ENCODE data around the gene ORM1.

Gene ORM1

DNA sequence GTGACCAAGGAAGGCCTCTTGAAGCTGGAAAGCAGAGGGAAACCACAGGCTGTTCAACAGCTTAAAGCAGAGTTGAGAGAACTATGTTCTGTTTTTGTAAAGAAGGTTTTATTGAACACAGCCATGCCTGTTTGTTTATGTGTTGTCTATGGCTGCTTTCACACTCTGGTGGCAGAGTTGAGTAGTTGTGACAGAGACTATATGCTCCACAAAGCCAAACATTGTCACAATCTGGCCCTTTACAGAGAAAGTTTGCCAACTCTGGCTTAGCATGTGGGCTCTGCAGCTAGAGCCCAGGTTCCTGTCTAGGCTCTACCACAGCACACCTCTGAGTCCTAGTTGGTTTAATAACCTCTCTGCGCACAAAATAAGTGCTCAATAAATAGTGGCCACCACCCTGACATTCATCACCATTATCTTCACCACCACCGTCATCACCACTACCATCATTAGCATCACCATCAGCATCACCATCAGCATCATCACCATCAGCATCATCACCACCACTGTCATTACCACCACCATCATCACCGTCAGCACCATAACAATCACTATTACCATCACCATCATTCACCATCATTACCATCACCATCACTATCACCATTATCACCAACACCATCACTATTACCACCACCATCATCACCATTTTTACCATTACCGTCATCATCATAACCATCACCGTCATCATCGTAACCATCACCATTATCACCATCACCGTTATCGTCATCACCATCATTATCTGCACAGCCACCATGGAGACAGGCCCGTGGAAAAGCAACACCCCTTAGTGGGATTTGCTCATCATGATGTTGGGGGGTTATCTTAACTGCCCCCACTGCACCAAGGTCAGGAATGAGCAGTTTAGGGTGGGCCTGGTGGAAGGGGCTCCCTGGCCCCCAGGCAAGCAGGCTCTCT lies 46.6 kb downstream of the ORM1 start:
- DNase-seq = no peak

DNA sequence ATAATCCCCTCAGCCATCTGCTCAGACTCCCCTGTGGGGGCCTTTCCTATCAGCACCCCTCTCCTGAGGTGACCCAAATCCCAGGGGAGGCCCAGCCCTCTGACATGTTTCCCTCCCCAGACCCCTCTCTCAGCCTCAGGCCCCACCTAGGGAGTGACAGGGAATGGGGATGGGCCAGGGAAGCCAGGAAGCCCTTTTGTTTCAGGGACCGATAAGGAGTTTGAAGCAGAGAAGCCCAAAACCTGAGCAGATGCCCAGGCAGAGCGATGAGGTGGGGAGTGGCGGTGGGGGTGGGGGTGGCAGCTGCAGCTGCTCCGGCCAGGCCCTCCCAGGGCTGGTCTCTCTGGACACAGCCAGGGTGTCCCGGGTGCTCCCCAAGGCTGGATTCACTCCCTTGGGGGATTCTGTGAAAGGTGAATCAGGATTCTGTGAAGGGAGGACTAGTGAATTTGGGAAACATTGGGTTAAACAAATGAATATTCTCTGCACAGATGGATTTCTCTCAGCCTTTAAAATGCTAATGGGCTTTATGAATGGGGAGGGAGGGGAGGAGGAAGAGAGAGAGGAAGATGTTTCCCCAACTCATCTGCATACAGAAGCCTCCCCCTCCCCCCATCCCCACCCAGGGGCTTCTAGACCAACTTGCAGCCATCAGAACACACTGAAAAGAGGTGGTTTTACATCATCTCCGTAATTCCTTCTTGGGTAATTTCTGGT lies 47.5 kb downstream of the ORM1 start:
- no peak for DNase-seq

DNA sequence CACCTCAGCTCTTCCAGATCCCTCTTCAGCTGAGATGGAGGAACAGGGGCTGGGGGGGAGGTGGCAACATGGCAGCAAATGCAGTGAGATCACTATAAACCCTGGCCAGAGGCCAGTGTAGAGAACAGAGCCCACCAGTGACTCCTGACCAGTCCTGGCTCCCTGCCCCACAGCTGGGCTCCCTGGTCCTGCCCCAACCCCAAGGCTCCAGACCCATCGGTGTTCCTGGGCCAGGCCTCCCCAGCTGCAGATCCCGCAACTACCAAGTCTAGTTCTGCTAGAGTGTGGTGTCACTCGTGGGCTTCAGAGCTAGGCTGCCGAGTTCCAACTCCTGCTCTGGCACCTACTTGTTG lies 48.0 kb downstream of the ORM1 start:
- DNase-seq = no peak

- DNase-seq = no peak
Observed at GRCh38 chr9:114371343-114371944, 48.5 kb downstream of the ORM1 start.

DNA sequence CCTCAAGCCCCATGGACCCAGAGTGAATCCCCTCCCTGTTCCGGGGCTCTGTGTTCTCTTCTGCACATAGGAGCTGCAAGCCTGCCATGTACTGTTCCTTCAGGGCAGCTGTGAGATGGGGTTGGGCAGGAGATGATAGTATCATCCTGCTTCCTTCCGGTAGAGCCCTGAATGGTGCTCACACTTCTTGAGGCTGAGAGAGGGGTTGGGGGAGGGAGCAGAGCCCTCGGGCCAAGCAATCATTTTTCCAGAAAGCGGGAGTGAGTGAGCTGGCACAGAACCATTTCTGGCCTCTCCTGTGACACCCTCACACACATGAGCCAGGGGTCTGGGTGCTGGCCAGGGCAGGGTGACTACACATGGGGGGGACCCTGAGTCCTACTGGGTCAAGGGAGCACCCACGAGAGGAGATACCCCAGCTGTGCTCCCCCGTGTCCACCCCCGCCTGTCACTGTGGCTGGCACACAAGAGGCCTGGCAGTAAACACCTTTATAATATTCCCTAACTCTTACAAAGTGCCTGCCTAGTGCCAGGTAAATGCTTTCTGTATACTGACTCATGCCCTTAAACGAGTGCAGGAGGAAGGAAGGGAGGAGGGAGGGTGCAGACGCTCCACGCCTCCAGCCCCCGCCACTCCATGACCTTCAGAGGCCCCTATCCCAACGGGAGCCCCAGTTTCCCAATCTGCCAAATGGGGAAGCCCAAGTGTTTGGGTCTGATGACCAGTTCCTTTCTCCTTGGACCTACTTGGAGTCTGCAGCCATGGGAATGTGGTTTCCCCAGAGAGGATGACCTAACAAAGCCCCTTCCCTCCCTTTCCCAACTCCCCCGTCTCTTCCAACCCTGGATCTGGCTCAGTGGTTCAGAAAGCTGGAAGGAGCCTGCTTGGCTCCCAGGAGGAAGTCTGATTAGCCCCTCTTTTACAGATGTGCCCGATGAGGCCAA lies 49.3 kb downstream of the ORM1 start:
- no peak for DNase-seq

GRCh38 chr9:114372921-114373448 lies 50.1 kb downstream of the ORM1 start:
- DNase-seq = peak; percentile 62

GRCh38 chr9:114373960-114374730 lies 51.2 kb downstream of the ORM1 start:
- DNase-seq = no peak

- no peak for DNase-seq
Observed at GRCh38 chr9:114374936-114375335, 52.0 kb downstream of the ORM1 start.

DNA sequence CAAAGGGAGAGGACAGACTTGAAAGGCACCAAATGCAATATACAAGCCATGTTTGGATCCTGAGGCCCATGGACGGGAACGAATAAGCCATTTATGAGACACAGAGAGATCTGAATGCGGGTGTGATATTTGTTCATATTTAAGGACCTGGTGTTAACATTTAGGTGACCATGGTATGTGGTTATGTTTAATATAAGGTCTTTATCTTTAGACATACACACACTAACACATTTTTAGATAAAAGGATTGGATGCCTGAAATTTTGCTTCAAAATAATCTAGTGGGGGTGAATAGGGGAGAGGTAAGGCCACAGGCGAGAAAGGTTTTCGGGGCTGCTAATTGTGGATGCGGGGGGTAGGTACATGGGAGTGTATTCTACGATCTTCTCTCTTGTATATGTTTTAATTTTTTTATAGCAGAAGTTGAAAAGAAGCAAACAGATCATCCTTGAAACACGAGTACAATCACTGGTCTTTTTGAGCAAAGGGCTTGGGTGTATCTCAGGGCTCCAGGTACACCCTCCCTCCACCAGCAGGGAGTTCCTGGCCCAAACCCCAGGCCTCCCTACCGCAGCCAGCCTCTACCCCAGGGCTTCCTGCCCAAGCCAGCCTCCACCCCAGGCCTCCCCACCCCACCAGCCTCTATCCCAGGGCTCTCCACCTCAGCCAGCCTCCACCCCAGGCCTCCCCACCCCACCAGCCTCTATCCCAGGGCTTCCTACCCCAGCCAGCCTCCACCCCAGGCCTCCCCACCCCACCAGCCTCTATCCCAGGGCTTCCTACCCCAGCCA lies 52.7 kb downstream of the ORM1 start:
- DNase-seq = no peak

Measured in activated CD4-positive, alpha-beta T cell treated with anti-CD3 and anti-CD28 coated beads for 1 hour (primary cell).